NCI-H345 treated with DMSO at 0.1 percent for 48 hours (cell line): Measurements from ENCODE around the gene TGFBR2.

ENCODE experiments used
- DNase-seq: peaks from one replicate; lab custom pipeline; 2025; ENCODE audit not compliant: unreplicated experiment; lab: John Stamatoyannopoulos, UW

Gene TGFBR2

GRCh38 chr3:30600572-30600971 lies 5.8 kb upstream of the TGFBR2 start:
- no peak for DNase-seq

GRCh38 chr3:30602946-30603345 lies 3.5 kb upstream of the TGFBR2 start:
- no peak for DNase-seq

GRCh38 chr3:30604093-30604492 lies 2.3 kb upstream of the TGFBR2 start:
- no peak for DNase-seq

- DNase-seq = no peak
Measured at GRCh38 chr3:30604558-30604957, 1.8 kb upstream of the TGFBR2 start.

GRCh38 chr3:30605005-30605404 lies 1.4 kb upstream of the TGFBR2 start:
- no peak for DNase-seq

- no peak for DNase-seq
Measured at GRCh38 chr3:30605706-30606300, 598 bp upstream of the TGFBR2 start.

- DNase-seq = no peak
Measured at GRCh38 chr3:30607032-30607833, 832 bp downstream of the TGFBR2 start.

- DNase-seq = no peak
Measured at GRCh38 chr3:30608598-30608947, 2.2 kb downstream of the TGFBR2 start.

- no peak for DNase-seq
Measured at GRCh38 chr3:30609930-30610701, 3.7 kb downstream of the TGFBR2 start.

GRCh38 chr3:30610702-30611368 lies 4.4 kb downstream of the TGFBR2 start:
- no peak for DNase-seq

GRCh38 chr3:30611613-30612436 lies 5.4 kb downstream of the TGFBR2 start:
- DNase-seq = no peak

GRCh38 chr3:30612437-30613132 lies 6.2 kb downstream of the TGFBR2 start:
- no peak for DNase-seq

- DNase-seq = no peak
Measured at GRCh38 chr3:30613133-30613825, 6.9 kb downstream of the TGFBR2 start.

- no peak for DNase-seq
Measured at GRCh38 chr3:30614373-30614772, 8.0 kb downstream of the TGFBR2 start.

- DNase-seq = no peak
Measured at GRCh38 chr3:30614943-30615342, 8.5 kb downstream of the TGFBR2 start.

GRCh38 chr3:30615615-30616346 lies 9.4 kb downstream of the TGFBR2 start:
- no peak for DNase-seq

GRCh38 chr3:30616347-30617027 lies 10.1 kb downstream of the TGFBR2 start:
- no peak for DNase-seq

- DNase-seq = no peak
Measured at GRCh38 chr3:30617069-30617468, 10.7 kb downstream of the TGFBR2 start.
